ENCODE measurements around the gene DOCK4.

DOCK4 gene

DNA sequence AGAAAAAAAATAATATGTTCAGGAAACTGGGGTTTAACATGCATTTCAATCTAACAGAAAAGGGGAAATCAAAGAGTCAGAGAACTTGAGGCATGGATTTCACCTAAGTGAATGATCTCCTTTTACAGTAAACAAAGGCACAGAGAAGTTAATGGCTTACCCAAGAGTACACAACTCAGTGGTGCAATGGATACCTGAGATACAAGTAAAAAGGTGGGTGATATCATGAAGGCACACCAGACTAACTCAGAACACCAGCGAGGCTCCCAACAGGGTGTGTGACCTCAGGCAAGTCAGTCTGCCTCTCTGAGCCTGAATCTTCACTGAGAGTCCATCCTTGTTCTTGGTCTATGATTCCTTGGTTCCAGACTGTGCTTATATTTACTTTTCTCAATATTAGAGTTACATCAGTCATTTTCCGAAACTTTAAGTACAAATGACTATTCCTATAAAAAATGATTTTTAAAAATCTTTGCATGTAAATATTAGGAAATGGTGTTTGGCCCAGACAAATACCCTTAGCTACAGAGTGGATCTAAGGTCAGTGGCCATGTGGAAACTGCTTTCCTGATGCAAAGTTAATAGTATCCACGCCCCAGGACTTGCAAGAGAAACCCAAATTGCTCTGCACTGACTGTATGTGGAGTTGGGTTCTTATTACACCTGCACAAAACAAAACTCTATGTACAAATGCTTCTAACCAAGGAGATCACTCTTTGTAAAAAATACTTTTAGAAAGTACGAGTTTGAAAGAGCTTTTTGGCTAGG, 361.1 kb downstream of the DOCK4 start:
- Histone ChIP-seq H3K4me1 (ENCODE audit: low read depth, poor library complexity, severe bottlenecking) (no peaks in the 10 kb centered on the region), H2AFZ (ENCODE audit: low read depth) (no peak overlapping the region), H3K36me3 (ENCODE audit: insufficient read depth) (no peaks in the 10 kb centered on the region), H3K27ac (no peak overlapping the region), H3K79me2 (ENCODE audit: insufficient read depth, low read depth) (no peaks in the 10 kb centered on the region), H4K20me1 (ENCODE audit: insufficient read depth) (no peaks in the 10 kb centered on the region), H3K4me3 (IDR thresholded peaks at IDR 0.05; ENCODE audit: insufficient read depth, low read depth, low read length) (no peak overlapping the region), H3K4me2 (no peak overlapping the region), H3K27me3 (ENCODE audit: insufficient read depth, low read depth) (no peaks in the 10 kb centered on the region), H3K9ac (no peak overlapping the region)
- no peak for TF ChIP-seq CTCF (conservative IDR thresholded peaks at IDR 0.05; ENCODE audit: low read depth, low read length)

- Histone ChIP-seq H3K27me3 (ENCODE audit: insufficient read depth, low read depth) (no peaks in the 10 kb centered on the region), H3K4me1 (ENCODE audit: low read depth, poor library complexity, severe bottlenecking) (no peaks in the 10 kb centered on the region), H3K4me3 (IDR thresholded peaks at IDR 0.05; ENCODE audit: insufficient read depth, low read depth, low read length) (no peak overlapping the region), H3K9ac (no peak overlapping the region), H3K79me2 (ENCODE audit: insufficient read depth, low read depth) (no peaks in the 10 kb centered on the region), H2AFZ (ENCODE audit: low read depth) (no peak overlapping the region), H3K36me3 (ENCODE audit: insufficient read depth) (no peaks in the 10 kb centered on the region), H3K4me2 (no peak overlapping the region), H4K20me1 (ENCODE audit: insufficient read depth) (no peaks in the 10 kb centered on the region), H3K27ac (no peak overlapping the region)
- no peak for TF ChIP-seq CTCF (conservative IDR thresholded peaks at IDR 0.05; ENCODE audit: low read depth, low read length)
These were observed 363.7 kb downstream of the DOCK4 start for GRCh38 chr7:111842491-111842890.

DNA sequence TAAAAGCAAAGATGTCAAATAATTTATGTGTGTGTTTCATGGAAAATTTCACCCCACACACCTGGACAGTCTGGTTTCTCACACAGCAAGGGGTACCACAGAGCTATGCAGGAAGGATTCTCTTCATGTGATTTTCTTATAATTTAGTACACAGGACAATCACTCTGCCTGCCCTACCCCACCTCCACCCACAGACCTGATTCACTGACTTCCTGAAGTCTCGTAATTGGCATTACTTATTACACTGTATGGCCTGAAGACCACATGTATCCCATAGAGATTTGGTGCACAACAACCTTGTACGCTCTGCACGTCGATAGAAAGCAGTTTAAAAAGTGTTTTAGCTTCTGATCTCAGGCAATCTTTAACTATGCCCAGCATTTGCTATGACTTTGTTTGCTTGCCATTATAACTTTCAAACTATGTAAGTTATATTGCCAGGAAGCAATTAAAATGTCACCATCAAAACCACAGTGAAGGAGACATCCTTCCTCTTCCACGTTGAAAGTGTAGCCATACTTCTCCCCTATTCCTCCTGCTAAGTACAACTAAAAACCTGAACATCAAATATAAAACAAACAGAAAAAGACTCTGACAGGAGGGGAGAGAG, 364.5 kb downstream of the DOCK4 start:
- Histone ChIP-seq H3K4me1 (ENCODE audit: low read depth, poor library complexity, severe bottlenecking) (no peaks in the 10 kb centered on the region), H3K36me3 (ENCODE audit: insufficient read depth) (no peaks in the 10 kb centered on the region), H3K79me2 (ENCODE audit: insufficient read depth, low read depth) (no peaks in the 10 kb centered on the region), H3K27ac (no peak overlapping the region), H3K9ac (no peak overlapping the region), H4K20me1 (ENCODE audit: insufficient read depth) (no peaks in the 10 kb centered on the region), H3K4me3 (IDR thresholded peaks at IDR 0.05; ENCODE audit: insufficient read depth, low read depth, low read length) (no peak overlapping the region), H3K27me3 (ENCODE audit: insufficient read depth, low read depth) (no peaks in the 10 kb centered on the region), H2AFZ (ENCODE audit: low read depth) (no peak overlapping the region), H3K4me2 (no peak overlapping the region)
- TF ChIP-seq CTCF (conservative IDR thresholded peaks at IDR 0.05; ENCODE audit: low read depth, low read length): no peak

GRCh38 chr7:111840528-111840927, 365.7 kb downstream of the DOCK4 start:
- H3K4me3 ChIP-seq (IDR thresholded peaks at IDR 0.05; ENCODE audit: insufficient read depth, low read depth, low read length): no peak overlapping the region

More at GRCh38 chr7:111840528-111840927, 365.7 kb downstream of the DOCK4 start:
- TF ChIP-seq CTCF (conservative IDR thresholded peaks at IDR 0.05; ENCODE audit: low read depth, low read length): no peak
- no peak overlapping the region for H3K9ac ChIP-seq
- no peak overlapping the region for H3K27ac ChIP-seq
- H3K4me2 ChIP-seq: no peak overlapping the region
- H2AFZ ChIP-seq (ENCODE audit: low read depth): no peak overlapping the region
- H3K79me2 ChIP-seq (ENCODE audit: insufficient read depth, low read depth): no peaks in the 10 kb centered on the region
- no peaks in the 10 kb centered on the region for H3K36me3 ChIP-seq (ENCODE audit: insufficient read depth)
- no peaks in the 10 kb centered on the region for H3K27me3 ChIP-seq (ENCODE audit: insufficient read depth, low read depth)
- no peaks in the 10 kb centered on the region for H3K4me1 ChIP-seq (ENCODE audit: low read depth, poor library complexity, severe bottlenecking)
- no peaks in the 10 kb centered on the region for H4K20me1 ChIP-seq (ENCODE audit: insufficient read depth)

Data from KMS-11 (cell line).